GM23338 (cell line): ENCODE data around the gene ZNF831. TPM values are rescaled to one million over a fixed set of nuclear protein-coding genes. Genes with fewer than 3 reads are reported as not detected.

Experiments used
- ATAC-seq: fragments of 200-7000 bp; cut with Tn5 transposase; 3 replicates; pipeline ENCODE4 v1.9.1; 2020
- DNase-seq: peaks from one replicate; pipeline ENCODE4 v3.0.0-alpha.2; 2015; ENCODE audit warnings: low spot score
- H2AFZ ChIP-seq: fragments of 200-600 bp; sonication (generic); 2 replicates; pipeline ENCODE4 v1.8.0; 2016; ENCODE audit warnings: antibody characterized with exemption, mild to moderate bottlenecking, moderate library complexity
- H3F3A ChIP-seq: fragments of 200-600 bp; sonication (generic); replicated peaks from 2 replicates; pipeline ENCODE4 v1.8.0; 2017; ENCODE audit warnings: antibody characterized with exemption, mixed run types, low read depth
- H3K27ac ChIP-seq: fragments of 200-600 bp; sonication (generic); 2 replicates; pipeline ENCODE4 v1.6.1; 2016; ENCODE audit warnings: low read depth
- H3K27me3 ChIP-seq: fragments of 200-600 bp; sonication (generic); 2 replicates; pipeline ENCODE4 v1.8.0; 2016; ENCODE audit warnings: mild to moderate bottlenecking, mixed run types, moderate library complexity; ENCODE audit not compliant: insufficient read depth
- H3K36me3 ChIP-seq: fragments of 200-600 bp; sonication (generic); 2 replicates; pipeline ENCODE4 v1.8.0; 2016; ENCODE audit warnings: mild to moderate bottlenecking; ENCODE audit not compliant: insufficient read depth
- H3K4me1 ChIP-seq: fragments of 200-600 bp; sonication (generic); 2 replicates; pipeline ENCODE4 v1.8.0; 2016; ENCODE audit warnings: mild to moderate bottlenecking, moderate library complexity; ENCODE audit not compliant: insufficient read depth
- H3K4me2 ChIP-seq: fragments of 200-600 bp; sonication (generic); 2 replicates; pipeline ENCODE4 v1.7.1; 2017; ENCODE audit warnings: mixed run types
- H3K4me3 ChIP-seq: fragments of 200-600 bp; sonication (generic); 2 replicates; pipeline ENCODE4 v1.6.1; 2016; ENCODE audit warnings: mixed run types
- H3K79me2 ChIP-seq: fragments of 200-600 bp; sonication (generic); replicated peaks from 2 replicates; pipeline ENCODE4 v1.8.0; 2017; ENCODE audit warnings: mild to moderate bottlenecking; ENCODE audit not compliant: insufficient read depth
- H3K9me2 ChIP-seq: fragments of 200-600 bp; sonication (generic); 2 replicates; pipeline ENCODE4 v1.8.0; 2017; ENCODE audit not compliant: insufficient read depth
- H4K20me1 ChIP-seq: fragments of 200-600 bp; sonication (generic); replicated peaks from 2 replicates; pipeline ENCODE4 v1.8.0; 2017; ENCODE audit warnings: mild to moderate bottlenecking; ENCODE audit not compliant: insufficient read depth
- H3K27ac Mint-ChIP-seq: 2 replicates; pipeline ENCODE4 v1.8.0; 2020; ENCODE audit warnings: inconsistent platforms, mild to moderate bottlenecking, moderate library complexity, mixed read lengths
- H3K27me3 Mint-ChIP-seq: 3 replicates; pipeline ENCODE4 v1.8.0; 2022; ENCODE audit warnings: low read depth, mild to moderate bottlenecking, moderate library complexity, mixed read lengths, inconsistent platforms; ENCODE audit not compliant: insufficient read depth, poor library complexity
- H3K36me3 Mint-ChIP-seq: 3 replicates; pipeline ENCODE4 v1.8.0; 2021; ENCODE audit warnings: low read depth, mild to moderate bottlenecking, inconsistent platforms, moderate library complexity, mixed read lengths
- H3K4me1 Mint-ChIP-seq: 3 replicates; pipeline ENCODE4 v1.8.0; 2020; ENCODE audit warnings: mild to moderate bottlenecking, inconsistent platforms, mixed read lengths
- H3K4me3 Mint-ChIP-seq: 3 replicates; pipeline ENCODE4 v1.8.0; 2021; ENCODE audit warnings: moderate library complexity, mild to moderate bottlenecking, inconsistent platforms, mixed read lengths
- H3K9me3 Mint-ChIP-seq: 3 replicates; pipeline ENCODE4 v1.8.0; 2020; ENCODE audit warnings: moderate library complexity, mild to moderate bottlenecking, inconsistent platforms, mixed read lengths
- EZH2 ChIP-seq: fragments of 200-600 bp; sonication (generic); IDR thresholded peaks from one replicate; pipeline ENCODE4 v1.8.0; 2017; ENCODE audit warnings: antibody characterized with exemption, mild to moderate bottlenecking, low read depth; ENCODE audit not compliant: unreplicated experiment
- EZH2phosphoT487 ChIP-seq: fragments of 200-600 bp; sonication (generic); IDR thresholded peaks from one replicate; pipeline ENCODE4 v1.8.1; 2018; ENCODE audit warnings: antibody characterized with exemption; ENCODE audit not compliant: unreplicated experiment
- NANOG ChIP-seq: IDR thresholded peaks from 2 replicates; pipeline ENCODE4 v1.6.1; 2016; ENCODE audit warnings: antibody characterized with exemption, borderline replicate concordance
- STAT1 ChIP-seq: IDR thresholded peaks from one replicate; pipeline ENCODE4 v1.6.1; 2016; ENCODE audit warnings: antibody characterized with exemption; ENCODE audit not compliant: unreplicated experiment
- ZNF331 ChIP-seq: fragments of 250-450 bp; sonication (Bioruptor Pico); IDR thresholded peaks from 2 replicates; pipeline ENCODE4 v1.5.0; 2020; ENCODE audit warnings: low read depth, mild to moderate bottlenecking, moderate library complexity
- polyA plus RNA-seq: library from polyadenylated mRNA; unstranded; fragments of >200 nt; fragmentation: Nextera tagmentation; extraction: Ambion mirVana; gene quantifications from 2 replicates; pipeline ENCODE4 v1.2.1, GENCODE V29; 2016
- total RNA-seq: library from RNA; depleted of rRNA; stranded (reverse); fragments of >200 nt; shearing (Covaris generic); gene quantifications from 2 replicates; pipeline ENCODE4 v1.2.3, GENCODE V29; 2014
- TF ChIP-seq, protein P1 (sequence below): fragments of 250-450 bp; sonication (Bioruptor Pico); IDR thresholded peaks from 2 replicates; pipeline ENCODE4 v1.5.0; 2020; ENCODE audit warnings: mild to moderate bottlenecking, moderate library complexity
- TF ChIP-seq, protein P2 (sequence below): IDR thresholded peaks from one replicate; pipeline ENCODE4 v1.6.1; 2018; ENCODE audit warnings: antibody characterized with exemption; ENCODE audit not compliant: unreplicated experiment

Gene ZNF831
- total and polyA plus RNA-seq, 2 experiments from 2014 or later = not detected

DNA sequence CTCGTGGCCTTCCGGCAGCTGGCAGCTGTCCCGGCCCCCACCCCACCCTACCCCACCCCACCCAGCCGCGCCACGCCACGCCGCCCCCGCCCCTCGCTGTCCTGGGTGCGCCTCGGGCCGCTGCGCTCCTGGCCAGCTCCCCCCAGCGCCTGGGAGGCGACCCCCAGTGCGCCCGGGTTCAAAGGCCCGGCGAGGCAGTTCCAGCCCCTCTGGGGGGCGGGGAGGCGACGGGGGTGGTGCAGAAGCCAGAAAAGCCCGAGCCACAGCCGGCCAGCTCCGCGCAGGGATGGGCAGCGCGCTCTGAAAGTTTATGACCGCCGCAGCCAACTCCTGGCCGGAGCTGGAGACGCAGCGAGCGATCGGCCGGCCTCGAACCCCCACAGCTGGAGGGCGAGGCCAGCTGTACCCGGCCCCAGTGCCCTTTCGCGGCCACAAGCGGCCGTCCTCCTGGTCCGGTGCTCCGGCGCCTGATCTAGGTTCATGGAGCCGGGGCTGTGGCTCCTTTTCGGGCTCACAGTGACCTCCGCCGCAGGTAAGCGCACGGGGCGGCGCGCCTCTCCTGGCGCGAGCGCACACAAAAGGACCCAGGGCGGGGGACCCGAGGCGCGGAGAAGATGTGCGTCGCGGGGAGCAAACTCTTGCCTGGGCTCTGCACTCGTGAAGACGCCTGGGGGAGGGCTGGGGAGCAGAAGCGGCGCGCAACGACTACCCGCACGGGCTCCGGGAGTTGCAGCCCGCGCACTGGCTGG lies 136.9 kb downstream of the ZNF831 start, which contains the start of gene EDN3:
Gene EDN3 (plus strand): TSS at position 279 of the 749 bp plus-strand sequence. CDS start 202 bp downstream, at position 481.
- H3K4me1 ChIP-seq = no peaks in the 10 kb centered on the region
- H3K36me3 Mint-ChIP-seq = no peaks in the 10 kb centered on the region
- H3K36me3 ChIP-seq = no peaks in the 10 kb centered on the region
- H3K9me3 Mint-ChIP-seq = no peaks in the 10 kb centered on the region
- H3K79me2 ChIP-seq = no peaks in the 10 kb centered on the region
- H3K4me3 ChIP-seq = peak within 1 kb of the TSS; percentile 65
- H3K27ac ChIP-seq = no peak within 1 kb of the TSS
- no peak within 1 kb of the TSS for H3K27ac Mint-ChIP-seq
- no peaks in the 10 kb centered on the region for H3K4me1 Mint-ChIP-seq
- H4K20me1 ChIP-seq = no peaks in the 10 kb centered on the region
- H3K27me3 ChIP-seq = peaks cover 59% of the 10 kb centered on the region
- H3F3A ChIP-seq = no peaks in the 10 kb centered on the region
- H3K9me2 ChIP-seq = peaks cover 3% of the 10 kb centered on the region; the same call in 1 of the 2 replicates
- H3K4me3 Mint-ChIP-seq = peak within 1 kb of the TSS; percentile 68
- peak; percentile 75 for DNase-seq
- peak within 1 kb of the TSS; percentile 98 for H2AFZ ChIP-seq
- TF ChIP-seq EZH2phosphoT487 (no peak), EZH2 (peak; percentile 55)
- peak within 1 kb of the TSS; percentile 83 for H3K4me2 ChIP-seq
- ATAC-seq = peak; percentile 86
- H3K27me3 Mint-ChIP-seq = peaks cover 53% of the 10 kb centered on the region

DNA sequence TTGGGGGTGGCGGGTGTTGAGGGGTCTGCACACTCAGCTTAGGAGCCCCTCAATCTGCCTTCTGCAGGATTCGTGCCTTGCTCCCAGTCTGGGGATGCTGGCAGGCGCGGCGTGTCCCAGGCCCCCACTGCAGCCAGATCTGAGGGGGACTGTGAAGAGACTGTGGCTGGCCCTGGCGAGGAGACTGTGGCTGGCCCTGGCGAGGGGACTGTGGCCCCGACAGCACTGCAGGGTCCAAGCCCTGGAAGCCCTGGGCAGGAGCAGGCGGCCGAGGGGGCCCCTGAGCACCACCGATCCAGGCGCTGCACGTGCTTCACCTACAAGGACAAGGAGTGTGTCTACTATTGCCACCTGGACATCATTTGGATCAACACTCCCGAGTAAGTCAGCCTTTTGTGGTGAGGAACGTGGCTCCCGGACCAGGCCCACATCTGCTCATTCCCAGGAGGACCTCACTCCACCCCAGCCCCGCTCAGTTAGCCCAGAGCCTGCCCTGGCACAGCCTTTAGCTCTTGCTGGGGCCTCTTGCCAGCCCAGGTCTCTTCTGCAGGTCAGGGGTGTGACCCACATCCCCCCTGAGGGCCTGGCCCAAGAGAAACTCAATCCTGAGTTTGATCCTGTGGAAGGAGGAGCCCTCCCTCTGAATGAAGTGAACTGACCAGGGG lies 137.9 kb downstream of the ZNF831 start:
- Histone ChIP-seq H3K27me3 (peaks cover 59% of the 10 kb centered on the region), H3K36me3 (no peaks in the 10 kb centered on the region)
- TF ChIP-seq, protein P1, sequence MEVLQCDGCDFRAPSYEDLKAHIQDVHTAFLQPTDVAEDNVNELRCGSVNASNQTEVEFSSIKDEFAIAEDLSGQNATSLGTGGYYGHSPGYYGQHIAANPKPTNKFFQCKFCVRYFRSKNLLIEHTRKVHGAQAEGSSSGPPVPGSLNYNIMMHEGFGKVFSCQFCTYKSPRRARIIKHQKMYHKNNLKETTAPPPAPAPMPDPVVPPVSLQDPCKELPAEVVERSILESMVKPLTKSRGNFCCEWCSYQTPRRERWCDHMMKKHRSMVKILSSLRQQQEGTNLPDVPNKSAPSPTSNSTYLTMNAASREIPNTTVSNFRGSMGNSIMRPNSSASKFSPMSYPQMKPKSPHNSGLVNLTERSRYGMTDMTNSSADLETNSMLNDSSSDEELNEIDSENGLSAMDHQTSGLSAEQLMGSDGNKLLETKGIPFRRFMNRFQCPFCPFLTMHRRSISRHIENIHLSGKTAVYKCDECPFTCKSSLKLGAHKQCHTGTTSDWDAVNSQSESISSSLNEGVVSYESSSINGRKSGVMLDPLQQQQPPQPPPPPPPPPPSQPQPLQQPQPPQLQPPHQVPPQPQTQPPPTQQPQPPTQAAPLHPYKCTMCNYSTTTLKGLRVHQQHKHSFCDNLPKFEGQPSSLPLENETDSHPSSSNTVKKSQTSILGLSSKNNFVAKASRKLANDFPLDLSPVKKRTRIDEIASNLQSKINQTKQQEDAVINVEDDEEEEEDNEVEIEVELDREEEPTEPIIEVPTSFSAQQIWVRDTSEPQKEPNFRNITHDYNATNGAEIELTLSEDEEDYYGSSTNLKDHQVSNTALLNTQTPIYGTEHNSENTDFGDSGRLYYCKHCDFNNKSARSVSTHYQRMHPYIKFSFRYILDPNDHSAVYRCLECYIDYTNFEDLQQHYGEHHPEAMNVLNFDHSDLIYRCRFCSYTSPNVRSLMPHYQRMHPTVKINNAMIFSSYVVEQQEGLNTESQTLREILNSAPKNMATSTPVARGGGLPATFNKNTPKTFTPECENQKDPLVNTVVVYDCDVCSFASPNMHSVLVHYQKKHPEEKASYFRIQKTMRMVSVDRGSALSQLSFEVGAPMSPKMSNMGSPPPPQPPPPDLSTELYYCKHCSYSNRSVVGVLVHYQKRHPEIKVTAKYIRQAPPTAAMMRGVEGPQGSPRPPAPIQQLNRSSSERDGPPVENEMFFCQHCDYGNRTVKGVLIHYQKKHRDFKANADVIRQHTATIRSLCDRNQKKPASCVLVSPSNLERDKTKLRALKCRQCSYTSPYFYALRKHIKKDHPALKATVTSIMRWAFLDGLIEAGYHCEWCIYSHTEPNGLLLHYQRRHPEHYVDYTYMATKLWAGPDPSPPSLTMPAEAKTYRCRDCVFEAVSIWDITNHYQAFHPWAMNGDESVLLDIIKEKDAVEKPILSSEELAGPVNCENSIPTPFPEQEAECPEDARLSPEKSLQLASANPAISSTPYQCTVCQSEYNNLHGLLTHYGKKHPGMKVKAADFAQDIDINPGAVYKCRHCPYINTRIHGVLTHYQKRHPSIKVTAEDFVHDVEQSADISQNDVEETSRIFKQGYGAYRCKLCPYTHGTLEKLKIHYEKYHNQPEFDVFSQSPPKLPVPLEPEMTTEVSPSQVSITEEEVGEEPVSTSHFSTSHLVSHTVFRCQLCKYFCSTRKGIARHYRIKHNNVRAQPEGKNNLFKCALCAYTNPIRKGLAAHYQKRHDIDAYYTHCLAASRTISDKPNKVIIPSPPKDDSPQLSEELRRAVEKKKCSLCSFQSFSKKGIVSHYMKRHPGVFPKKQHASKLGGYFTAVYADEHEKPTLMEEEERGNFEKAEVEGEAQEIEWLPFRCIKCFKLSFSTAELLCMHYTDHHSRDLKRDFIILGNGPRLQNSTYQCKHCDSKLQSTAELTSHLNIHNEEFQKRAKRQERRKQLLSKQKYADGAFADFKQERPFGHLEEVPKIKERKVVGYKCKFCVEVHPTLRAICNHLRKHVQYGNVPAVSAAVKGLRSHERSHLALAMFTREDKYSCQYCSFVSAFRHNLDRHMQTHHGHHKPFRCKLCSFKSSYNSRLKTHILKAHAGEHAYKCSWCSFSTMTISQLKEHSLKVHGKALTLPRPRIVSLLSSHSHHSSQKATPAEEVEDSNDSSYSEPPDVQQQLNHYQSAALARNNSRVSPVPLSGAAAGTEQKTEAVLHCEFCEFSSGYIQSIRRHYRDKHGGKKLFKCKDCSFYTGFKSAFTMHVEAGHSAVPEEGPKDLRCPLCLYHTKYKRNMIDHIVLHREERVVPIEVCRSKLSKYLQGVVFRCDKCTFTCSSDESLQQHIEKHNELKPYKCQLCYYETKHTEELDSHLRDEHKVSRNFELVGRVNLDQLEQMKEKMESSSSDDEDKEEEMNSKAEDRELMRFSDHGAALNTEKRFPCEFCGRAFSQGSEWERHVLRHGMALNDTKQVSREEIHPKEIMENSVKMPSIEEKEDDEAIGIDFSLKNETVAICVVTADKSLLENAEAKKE = no peak
- no peak for TF ChIP-seq NANOG
- TF ChIP-seq ZNF331 (CRISPR knock-in tag) = no peak
- TF ChIP-seq, protein P2, sequence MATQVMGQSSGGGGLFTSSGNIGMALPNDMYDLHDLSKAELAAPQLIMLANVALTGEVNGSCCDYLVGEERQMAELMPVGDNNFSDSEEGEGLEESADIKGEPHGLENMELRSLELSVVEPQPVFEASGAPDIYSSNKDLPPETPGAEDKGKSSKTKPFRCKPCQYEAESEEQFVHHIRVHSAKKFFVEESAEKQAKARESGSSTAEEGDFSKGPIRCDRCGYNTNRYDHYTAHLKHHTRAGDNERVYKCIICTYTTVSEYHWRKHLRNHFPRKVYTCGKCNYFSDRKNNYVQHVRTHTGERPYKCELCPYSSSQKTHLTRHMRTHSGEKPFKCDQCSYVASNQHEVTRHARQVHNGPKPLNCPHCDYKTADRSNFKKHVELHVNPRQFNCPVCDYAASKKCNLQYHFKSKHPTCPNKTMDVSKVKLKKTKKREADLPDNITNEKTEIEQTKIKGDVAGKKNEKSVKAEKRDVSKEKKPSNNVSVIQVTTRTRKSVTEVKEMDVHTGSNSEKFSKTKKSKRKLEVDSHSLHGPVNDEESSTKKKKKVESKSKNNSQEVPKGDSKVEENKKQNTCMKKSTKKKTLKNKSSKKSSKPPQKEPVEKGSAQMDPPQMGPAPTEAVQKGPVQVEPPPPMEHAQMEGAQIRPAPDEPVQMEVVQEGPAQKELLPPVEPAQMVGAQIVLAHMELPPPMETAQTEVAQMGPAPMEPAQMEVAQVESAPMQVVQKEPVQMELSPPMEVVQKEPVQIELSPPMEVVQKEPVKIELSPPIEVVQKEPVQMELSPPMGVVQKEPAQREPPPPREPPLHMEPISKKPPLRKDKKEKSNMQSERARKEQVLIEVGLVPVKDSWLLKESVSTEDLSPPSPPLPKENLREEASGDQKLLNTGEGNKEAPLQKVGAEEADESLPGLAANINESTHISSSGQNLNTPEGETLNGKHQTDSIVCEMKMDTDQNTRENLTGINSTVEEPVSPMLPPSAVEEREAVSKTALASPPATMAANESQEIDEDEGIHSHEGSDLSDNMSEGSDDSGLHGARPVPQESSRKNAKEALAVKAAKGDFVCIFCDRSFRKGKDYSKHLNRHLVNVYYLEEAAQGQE = no peak
- no peak for TF ChIP-seq STAT1

More for the DNA sequence above, 137.9 kb downstream of the ZNF831 start:
- H4K20me1 ChIP-seq = no peaks in the 10 kb centered on the region
- H2AFZ ChIP-seq = peak overlapping the region; percentile 98
- H3K79me2 ChIP-seq = no peaks in the 10 kb centered on the region
- H3K9me3 Mint-ChIP-seq = no peaks in the 10 kb centered on the region
- H3K4me1 Mint-ChIP-seq = no peaks in the 10 kb centered on the region
- DNase-seq (no peak), ATAC-seq (peak; percentile 13; the same call in 2 of the 3 replicates)
- H3K27ac Mint-ChIP-seq = no peak overlapping the region
- H3K27ac ChIP-seq = no peak overlapping the region
- peaks cover 53% of the 10 kb centered on the region for H3K27me3 Mint-ChIP-seq
- H3K4me1 ChIP-seq = no peaks in the 10 kb centered on the region
- H3K4me3 Mint-ChIP-seq = peak overlapping the region; percentile 68; the same call in 1 of the 3 replicates
- peak overlapping the region; percentile 83 for H3K4me2 ChIP-seq
- H3K4me3 ChIP-seq = peak overlapping the region; percentile 65
- no peaks in the 10 kb centered on the region for H3K36me3 Mint-ChIP-seq
- no peaks in the 10 kb centered on the region for H3F3A ChIP-seq
- H3K9me2 ChIP-seq = peaks cover 6% of the 10 kb centered on the region; the same call in 1 of the 2 replicates
